OCI-LY3 (cell line): Measurements from ENCODE around the gene LYSMD4.
A peak's percentile ranks its signal among the peaks of the same experiment; 100 is the strongest.
"Not testable (repeated sequence)": the region's sequence is repeated elsewhere in the genome, so short reads cannot be mapped to it uniquely, and the experiment has no call there.

ENCODE experiments used
- H2AFZ ChIP-seq: fragments of 200-600, 300-600 bp; shearing (Covaris generic); 2 replicates; pipeline ENCODE4 v1.6.0; 2014; ENCODE audit warnings: antibody characterized with exemption, low read depth, low read length
- H3K27ac ChIP-seq: fragments of 200-600, 300-600 bp; sonication (generic); 2 replicates; pipeline ENCODE4 v1.5.1; 2014; ENCODE audit warnings: mild to moderate bottlenecking, low read length, moderate library complexity, mixed read lengths
- H3K27me3 ChIP-seq: fragments of 200-600, 300-600 bp; sonication (generic); 2 replicates; pipeline ENCODE4 v1.6.1; 2014; ENCODE audit warnings: low read depth, low read length, mixed read lengths
- H3K36me3 ChIP-seq: fragments of 200-600, 300-600 bp; sonication (generic); replicated peaks from 2 replicates; pipeline ENCODE3; 2014; ENCODE audit warnings: low read depth, low read length, mixed read lengths
- H3K4me1 ChIP-seq: fragments of 300-600, 200-600 bp; sonication (generic); 2 replicates; pipeline ENCODE4 v1.6.1; 2014; ENCODE audit warnings: low read length, mixed read lengths
- H3K4me2 ChIP-seq: fragments of 200-600, 300-600 bp; sonication (generic); 2 replicates; pipeline ENCODE4 v1.6.1; 2014; ENCODE audit warnings: low read length, mixed read lengths
- H3K4me3 ChIP-seq: fragments of 300-600, 200-600 bp; sonication (generic); 2 replicates; pipeline ENCODE4 v1.5.1; 2014; ENCODE audit warnings: antibody characterized with exemption, mild to moderate bottlenecking, low read length, moderate library complexity
- H3K79me2 ChIP-seq: fragments of 300-600, 200-600 bp; shearing (Covaris generic); 2 replicates; pipeline ENCODE4 v1.6.1; 2014; ENCODE audit warnings: mild to moderate bottlenecking, low read length, mixed read lengths
- H3K9ac ChIP-seq: fragments of 300-600, 200-600 bp; shearing (Covaris generic); 2 replicates; pipeline ENCODE4 v1.6.0; 2014; ENCODE audit warnings: mild to moderate bottlenecking, low read length, moderate library complexity
- H3K9me3 ChIP-seq: fragments of 200-600, 300-600 bp; shearing (Covaris generic); 2 replicates; pipeline ENCODE4 v1.6.1; 2014; ENCODE audit warnings: low read length, mixed read lengths; ENCODE audit not compliant: insufficient read depth
- H4K20me1 ChIP-seq: fragments of 200-600, 300-600 bp; sonication (generic); 2 replicates; pipeline ENCODE4 v1.6.1; 2016; ENCODE audit warnings: low read length, mixed read lengths; ENCODE audit not compliant: insufficient read depth
- EZH2phosphoT487 ChIP-seq: fragments of 200-600 bp; shearing (Covaris generic); IDR thresholded peaks from 2 replicates; pipeline ENCODE4 v1.6.1; 2018; ENCODE audit warnings: antibody characterized with exemption, mixed run types, low read depth
- TF ChIP-seq, protein P1 (sequence below): fragments of 200-600, 300-600 bp; sonication (generic); IDR thresholded peaks from 2 replicates; pipeline ENCODE4 v1.5.1; 2014; ENCODE audit warnings: antibody characterized with exemption, low read length, low read depth

The LYSMD4 gene

GRCh38 chr15:99734575-99734974 is 1.3 kb upstream of the LYSMD4 start:
- Histone ChIP-seq H3K9ac (no peak overlapping the region), H3K4me2 (no peak overlapping the region), H4K20me1 (no peaks in the 10 kb centered on the region), H3K4me1 (peaks cover 5% of the 10 kb centered on the region; the same call in 1 of the 2 replicates), H2AFZ (no peak overlapping the region), H3K36me3 (no peaks in the 10 kb centered on the region), H3K27me3 (no peaks in the 10 kb centered on the region), H3K9me3 (no peaks in the 10 kb centered on the region), H3K27ac (no peak overlapping the region), H3K4me3 (no peak overlapping the region), H3K79me2 (no peaks in the 10 kb centered on the region)
- no peak for TF ChIP-seq EZH2phosphoT487
- TF ChIP-seq, protein P1, sequence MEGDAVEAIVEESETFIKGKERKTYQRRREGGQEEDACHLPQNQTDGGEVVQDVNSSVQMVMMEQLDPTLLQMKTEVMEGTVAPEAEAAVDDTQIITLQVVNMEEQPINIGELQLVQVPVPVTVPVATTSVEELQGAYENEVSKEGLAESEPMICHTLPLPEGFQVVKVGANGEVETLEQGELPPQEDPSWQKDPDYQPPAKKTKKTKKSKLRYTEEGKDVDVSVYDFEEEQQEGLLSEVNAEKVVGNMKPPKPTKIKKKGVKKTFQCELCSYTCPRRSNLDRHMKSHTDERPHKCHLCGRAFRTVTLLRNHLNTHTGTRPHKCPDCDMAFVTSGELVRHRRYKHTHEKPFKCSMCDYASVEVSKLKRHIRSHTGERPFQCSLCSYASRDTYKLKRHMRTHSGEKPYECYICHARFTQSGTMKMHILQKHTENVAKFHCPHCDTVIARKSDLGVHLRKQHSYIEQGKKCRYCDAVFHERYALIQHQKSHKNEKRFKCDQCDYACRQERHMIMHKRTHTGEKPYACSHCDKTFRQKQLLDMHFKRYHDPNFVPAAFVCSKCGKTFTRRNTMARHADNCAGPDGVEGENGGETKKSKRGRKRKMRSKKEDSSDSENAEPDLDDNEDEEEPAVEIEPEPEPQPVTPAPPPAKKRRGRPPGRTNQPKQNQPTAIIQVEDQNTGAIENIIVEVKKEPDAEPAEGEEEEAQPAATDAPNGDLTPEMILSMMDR = no peak

- Histone ChIP-seq H3K9ac (peak overlapping the region; percentile 84; the same call in 1 of the 2 replicates), H2AFZ (peak overlapping the region; percentile 100; the same call in 1 of the 2 replicates), H3K4me3 (peak overlapping the region; percentile 94), H3K4me2 (peak overlapping the region; percentile 98)
- not testable (repeated sequence) for H3K9me3 ChIP-seq, H3K4me1 ChIP-seq, H3K79me2 ChIP-seq, H3K27me3 ChIP-seq, H4K20me1 ChIP-seq, H3K27ac ChIP-seq, H3K36me3 ChIP-seq
Measured at GRCh38 chr15:99734040-99734291, 729 bp upstream of the LYSMD4 start.

DNA sequence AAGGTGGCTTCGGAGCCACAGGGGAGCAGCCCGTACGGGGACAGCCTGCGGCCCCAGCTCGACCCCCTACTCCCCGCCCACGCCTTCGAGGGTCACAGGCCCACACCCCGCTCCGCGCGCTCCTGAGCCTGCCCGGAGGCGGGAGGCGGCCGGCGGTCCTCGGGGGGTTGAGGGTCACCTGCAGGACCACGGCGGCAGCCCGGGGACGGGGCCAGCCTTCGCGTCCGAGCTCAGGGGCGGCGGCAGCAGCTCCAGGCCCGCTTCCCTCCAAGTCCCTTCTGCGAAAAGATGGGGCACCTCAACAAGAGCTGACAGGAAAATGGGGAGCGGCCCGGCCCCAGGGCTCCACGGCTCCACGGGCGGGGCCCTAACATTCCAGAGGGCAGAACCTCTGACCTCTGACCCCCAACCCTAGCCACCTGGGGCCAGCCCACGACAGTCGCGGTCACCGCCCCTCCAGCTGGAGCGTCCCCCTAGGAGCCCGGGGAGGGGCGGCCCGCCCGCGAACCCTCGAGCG is 428 bp downstream of the LYSMD4 start:
- Histone ChIP-seq H3K4me1 (peaks cover 5% of the 10 kb centered on the region; the same call in 1 of the 2 replicates), H3K79me2 (no peaks in the 10 kb centered on the region), H3K27me3 (no peaks in the 10 kb centered on the region), H3K9ac (peak overlapping the region; percentile 58), H3K27ac (no peak overlapping the region), H4K20me1 (no peaks in the 10 kb centered on the region), H2AFZ (peak overlapping the region; percentile 15; the same call in 1 of the 2 replicates), H3K36me3 (no peaks in the 10 kb centered on the region), H3K9me3 (no peaks in the 10 kb centered on the region), H3K4me3 (peak overlapping the region; percentile 80), H3K4me2 (peak overlapping the region; percentile 83)
- TF ChIP-seq, protein P1 = no peak

GRCh38 chr15:99732124-99732750 is 1.0 kb downstream of the LYSMD4 start:
- Histone ChIP-seq H3K27ac (no peak overlapping the region), H3K4me3 (peak overlapping the region; percentile 80), H3K9ac (no peak overlapping the region), H3K27me3 (no peaks in the 10 kb centered on the region), H3K4me1 (peaks cover 5% of the 10 kb centered on the region; the same call in 1 of the 2 replicates), H3K9me3 (no peaks in the 10 kb centered on the region), H2AFZ (peak overlapping the region; percentile 15; the same call in 1 of the 2 replicates), H3K79me2 (no peaks in the 10 kb centered on the region), H4K20me1 (no peaks in the 10 kb centered on the region), H3K4me2 (peak overlapping the region; percentile 83), H3K36me3 (no peaks in the 10 kb centered on the region)
- TF ChIP-seq EZH2phosphoT487 = no peak
- TF ChIP-seq, protein P1 = no peak
